Activated gamma-delta T cell (primary cell): ENCODE results near the gene TENM4.

Experiments used
- DNase-seq: peaks from one replicate; lab custom pipeline; 2025; lab: John Stamatoyannopoulos, UW
- total RNA-seq, 2 donors: gene quantifications; one replicate each; lab custom pipeline; 2026; lab: John Stamatoyannopoulos, UW

Gene TENM4
- 0 to 0.13 reads per million in 2 donors for total RNA-seq

DNA sequence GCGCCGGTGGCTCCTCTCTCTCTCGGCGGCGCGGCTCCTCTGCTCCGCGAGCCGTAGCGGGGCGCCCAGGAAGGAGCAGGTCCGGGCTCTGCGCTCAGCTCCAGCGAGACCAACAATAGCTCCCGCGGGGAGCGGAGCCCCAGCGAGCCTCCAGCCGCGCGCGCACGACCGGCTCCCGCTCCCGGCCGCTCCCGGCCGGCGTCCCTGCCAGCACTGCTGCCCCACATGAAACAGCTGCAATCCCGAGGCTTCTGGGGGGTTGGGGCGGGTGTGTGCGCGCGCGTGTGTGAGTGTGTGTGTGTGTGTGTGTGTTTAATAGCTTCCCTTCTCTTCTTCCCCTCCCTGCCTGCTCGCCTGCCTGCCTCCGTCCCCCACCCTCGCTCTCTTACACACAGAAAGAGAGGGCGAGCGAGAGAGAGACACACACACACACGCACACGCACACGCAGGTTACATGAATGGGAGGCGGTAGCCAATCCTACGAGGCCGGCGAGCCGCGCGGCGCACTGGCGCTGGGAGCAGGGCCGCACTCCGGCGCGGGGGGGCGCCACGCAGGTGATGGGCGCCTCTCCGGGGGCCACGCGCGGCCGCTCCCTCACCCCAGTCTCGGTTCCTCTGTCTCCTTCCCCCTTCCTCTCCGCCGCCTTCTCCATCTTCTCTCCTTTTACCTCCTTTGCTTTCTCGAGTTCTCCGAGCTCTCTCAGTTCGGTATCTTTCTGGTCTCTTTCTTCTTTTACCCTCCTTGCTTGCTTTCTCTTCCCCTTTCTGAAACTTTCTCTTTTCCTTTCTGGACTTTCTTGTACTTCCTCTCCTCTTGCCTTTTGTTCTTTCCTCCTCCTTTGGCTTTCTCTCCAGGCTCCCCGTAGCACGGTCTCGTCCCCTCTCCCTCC is at the start of gene TENM4:
Gene TENM4, minus strand, starts transcription at position 460 of the 890 bp plus-strand sequence. CDS start 371,086 bp downstream, outside the sequence.
- DNase-seq: no peak

DNA sequence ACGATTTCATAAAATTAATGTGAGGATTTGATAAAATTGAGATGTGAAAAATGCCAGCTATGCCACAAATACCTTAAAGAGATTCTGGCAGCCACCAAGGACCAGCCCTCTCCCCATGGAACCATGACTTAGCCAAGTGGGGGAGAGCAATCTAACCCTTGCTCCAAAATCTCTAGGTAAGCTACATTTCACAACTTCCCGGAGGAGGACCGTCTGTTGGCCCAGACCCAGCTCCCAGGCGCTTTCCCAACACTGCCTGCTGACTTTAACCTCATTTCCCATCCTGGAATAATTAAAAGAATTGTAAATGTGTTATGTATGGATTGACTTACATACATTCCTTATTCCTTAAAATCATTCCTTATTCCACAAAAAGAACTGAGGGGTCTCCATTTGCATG is 47.5 kb upstream of the TENM4 start:
- DNase-seq: no peak

GRCh38 chr11:79487412-79487811 is 46.6 kb upstream of the TENM4 start:
- no peak for DNase-seq

GRCh38 chr11:79486242-79486984 is 45.6 kb upstream of the TENM4 start:
- no peak for DNase-seq

DNA sequence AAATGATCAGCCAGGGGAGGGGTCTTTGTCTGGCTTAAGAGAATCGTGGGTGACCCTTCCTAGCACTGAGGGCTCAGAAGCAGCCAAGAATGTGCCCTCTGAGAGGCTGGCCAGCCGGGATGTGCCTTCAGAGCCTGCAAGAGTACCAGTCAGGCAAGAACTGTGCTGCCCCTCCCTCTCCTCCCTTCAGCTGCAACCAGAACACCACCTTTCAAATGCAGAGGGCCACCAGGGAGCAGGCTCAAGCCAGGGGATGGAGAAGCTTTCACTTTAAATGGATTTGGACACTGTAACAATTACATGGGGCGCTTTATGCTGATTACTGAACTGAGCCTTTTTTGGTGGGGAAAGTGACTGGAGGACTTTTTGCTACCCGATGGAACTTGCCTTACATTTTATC is 44.9 kb upstream of the TENM4 start:
- DNase-seq: no peak

DNA sequence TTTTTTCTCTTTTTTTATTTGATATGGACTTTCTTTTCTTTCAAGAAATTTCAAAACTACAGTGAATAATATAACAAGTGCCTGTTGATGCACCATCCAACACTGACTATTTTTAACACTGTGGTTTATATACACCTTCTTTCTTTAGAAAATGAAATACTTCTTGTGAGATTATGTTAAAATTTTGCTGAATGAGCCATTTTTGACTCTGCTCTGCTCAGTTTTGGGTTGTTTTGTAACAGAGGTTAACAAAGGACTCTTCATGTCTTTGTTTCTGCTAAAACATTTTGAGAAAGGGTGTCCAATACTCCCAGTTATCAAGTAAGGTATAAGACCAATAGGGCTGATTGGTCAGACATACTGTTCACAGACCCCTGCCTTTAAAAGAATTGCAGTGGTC is 44.0 kb upstream of the TENM4 start:
- no peak for DNase-seq

DNA sequence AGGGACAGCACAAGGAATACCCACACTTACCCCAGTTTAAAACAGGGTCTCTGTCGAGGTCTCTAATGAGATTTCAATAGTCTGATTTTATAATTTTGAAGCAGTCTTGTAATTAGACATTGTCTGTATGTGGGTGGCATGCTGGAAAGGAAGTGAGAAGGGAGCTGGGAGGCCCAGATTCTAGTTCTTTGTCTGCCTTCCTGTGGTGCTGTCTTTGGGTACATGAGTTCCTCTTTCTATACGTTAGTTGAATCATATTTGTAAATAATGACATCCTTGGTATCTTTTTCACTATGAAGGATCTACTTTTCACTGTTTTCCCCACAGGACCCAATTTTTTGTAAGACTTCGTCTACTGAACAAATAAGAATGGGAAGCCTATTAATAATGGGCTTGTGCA is 42.0 kb upstream of the TENM4 start:
- DNase-seq: no peak

GRCh38 chr11:79481795-79482194 is 41.0 kb upstream of the TENM4 start:
- no peak for DNase-seq

DNA sequence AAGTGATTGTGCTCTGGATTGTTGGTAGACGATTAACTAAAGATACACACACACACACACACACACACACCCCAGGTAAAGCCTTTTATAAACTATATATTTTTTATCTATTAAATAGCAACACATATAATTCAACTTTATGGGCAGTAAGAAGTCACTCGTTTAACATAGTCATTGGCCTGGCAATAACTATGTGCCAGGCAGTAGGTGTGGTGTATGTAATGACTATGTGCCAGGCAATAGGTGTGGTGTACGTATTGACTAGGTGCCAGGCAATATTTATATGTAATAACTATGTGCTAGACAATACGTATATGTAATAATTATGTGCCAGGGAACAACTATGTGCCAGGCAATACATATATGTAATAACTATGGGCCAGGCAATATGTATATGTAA is 40.0 kb upstream of the TENM4 start:
- DNase-seq: no peak

GRCh38 chr11:79472819-79473529 is 32.1 kb upstream of the TENM4 start:
- DNase-seq: no peak

DNA sequence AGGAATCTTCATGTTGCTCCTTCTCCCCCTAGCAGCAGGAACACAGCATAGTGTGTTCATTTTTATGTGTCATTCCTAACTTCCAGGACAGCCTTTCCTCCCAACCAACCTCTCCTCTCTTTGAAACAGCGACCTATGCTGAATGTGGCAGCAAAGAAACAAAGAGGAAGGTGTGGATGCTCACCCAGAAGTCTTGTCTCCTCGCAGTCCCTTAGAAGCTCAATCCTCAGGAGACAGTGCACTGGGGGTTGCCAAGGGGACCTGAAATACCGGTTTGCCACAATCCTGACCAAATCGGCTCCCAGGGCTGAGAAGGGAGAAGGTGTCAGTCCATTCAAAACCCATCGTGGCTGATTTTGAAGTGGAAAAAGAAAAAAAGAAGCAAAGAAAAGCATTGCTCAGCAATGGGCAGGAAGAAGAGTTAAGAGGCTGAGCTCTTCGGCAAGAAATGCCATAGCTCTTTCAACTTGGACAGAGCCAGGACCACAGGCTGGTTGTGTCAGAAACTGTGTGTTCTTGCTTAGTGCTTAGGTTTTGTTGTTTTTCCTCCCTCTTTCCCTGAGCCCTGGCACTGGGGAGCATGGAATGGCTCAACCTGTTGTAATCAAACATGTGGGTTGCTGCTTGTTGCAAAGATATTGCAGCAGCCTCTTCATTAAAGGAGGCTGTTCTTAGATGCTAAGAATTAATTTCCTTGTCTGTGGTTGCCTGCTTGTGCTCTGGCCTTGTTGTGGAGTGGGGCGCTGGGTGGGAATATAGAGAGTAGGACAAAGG is 30.4 kb upstream of the TENM4 start:
- DNase-seq: no peak

- no peak for DNase-seq
These were observed 29.3 kb upstream of the TENM4 start for GRCh38 chr11:79470161-79470560.

- DNase-seq: no peak
These were observed 26.9 kb upstream of the TENM4 start for GRCh38 chr11:79467761-79468160.

DNA sequence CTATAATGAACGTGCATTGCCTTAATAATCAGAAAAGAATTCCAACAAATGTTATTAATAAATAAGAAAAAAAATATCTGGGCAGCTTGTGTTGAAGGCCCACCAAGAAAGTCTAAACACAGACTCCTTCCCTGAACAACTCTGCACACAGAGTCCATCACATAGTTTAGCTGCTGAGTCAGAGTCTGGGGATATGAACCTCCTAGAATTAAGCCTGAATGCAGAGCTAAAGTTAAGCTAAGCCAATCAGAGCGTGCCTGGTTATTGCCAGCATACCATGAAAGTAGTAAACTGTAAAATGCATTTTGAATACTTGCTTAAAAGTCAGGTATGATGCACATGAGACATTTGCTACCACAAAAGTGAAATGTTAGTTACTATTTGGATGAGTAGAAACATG is 25.6 kb upstream of the TENM4 start:
- no peak for DNase-seq

DNA sequence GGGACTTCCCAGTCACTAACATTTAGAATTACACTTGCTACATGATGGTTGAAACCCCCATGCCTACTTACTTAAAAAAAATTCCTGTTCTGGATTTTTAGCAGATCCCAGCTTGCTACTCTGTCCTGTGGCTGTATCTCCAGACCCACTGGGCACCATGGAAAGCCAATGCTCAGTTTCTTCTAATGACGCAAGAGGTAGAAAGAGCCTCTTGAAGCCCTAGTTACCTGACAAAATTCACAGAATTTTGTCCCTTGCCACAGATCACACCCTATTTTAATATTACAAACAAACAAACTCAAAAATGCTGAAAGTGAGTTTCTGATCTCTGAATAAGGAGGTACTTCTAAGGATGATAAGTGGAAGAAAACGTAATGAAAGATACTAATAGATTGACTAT is 24.3 kb upstream of the TENM4 start:
- no peak for DNase-seq

GRCh38 chr11:79461666-79462645 is 21.1 kb upstream of the TENM4 start:
- DNase-seq: no peak

DNA sequence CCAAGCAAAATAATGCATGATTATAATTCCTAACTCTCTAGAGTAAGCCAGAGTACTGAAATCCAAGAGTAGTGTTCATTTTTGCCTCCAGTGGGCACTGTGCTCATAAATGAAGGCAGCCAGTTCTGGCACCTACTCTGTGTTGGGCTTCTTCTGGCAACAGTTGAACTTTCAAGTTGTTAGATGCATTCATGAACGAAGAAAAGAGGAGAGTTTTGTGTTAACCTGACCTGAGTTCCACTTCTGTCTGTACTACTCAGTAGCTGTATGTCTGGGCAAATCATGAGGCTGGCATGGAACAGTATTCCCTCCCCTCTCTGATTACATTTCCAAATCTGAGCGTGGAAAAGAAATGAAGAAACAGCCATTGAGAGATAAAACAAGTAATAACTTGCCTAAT is 20.3 kb upstream of the TENM4 start:
- DNase-seq: no peak

GRCh38 chr11:79458709-79459108 is 17.9 kb upstream of the TENM4 start:
- no peak for DNase-seq

DNA sequence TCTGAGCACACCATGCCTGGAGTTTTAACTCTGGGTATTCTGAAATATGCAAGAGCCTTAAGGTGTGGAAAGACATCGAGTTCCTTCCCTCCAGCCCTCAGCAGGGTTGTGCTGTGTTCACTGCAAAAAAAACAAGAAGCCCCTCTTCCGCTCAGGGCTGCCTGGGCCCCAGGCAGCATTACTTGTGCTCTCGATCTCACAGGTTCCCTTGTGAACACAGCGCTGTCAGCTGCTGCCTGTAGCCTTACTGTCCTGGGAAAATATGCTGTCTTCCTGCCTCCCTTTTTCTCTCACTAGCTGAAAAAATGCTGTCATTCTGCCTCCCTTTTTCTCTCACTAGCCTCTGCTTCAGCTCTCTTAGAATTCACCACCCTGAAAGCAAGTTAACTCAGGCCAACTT is 15.7 kb upstream of the TENM4 start:
- no peak for DNase-seq

DNA sequence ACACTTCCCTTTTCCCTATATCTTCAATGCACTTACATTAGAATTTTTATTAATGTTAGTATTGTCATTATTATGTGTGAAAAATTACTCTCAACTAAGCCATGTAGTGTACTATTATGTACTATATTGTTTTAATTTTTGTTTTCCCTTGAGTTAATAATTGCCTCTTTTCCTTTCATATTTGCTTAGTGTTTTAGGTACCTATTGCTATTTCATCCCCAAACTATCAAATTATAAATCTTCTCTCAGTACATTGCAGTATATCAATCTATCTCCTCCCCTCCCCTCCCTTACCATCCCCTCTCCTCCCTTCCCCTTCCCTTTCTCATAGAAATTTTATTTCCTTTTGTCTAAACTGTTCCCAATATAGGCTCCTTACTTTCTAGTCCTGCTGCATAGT is 12.8 kb upstream of the TENM4 start:
- no peak for DNase-seq

GRCh38 chr11:79449040-79449439 is 8.2 kb upstream of the TENM4 start:
- DNase-seq: no peak
